GM12875 (cell line): ENCODE results near the gene GOLGA1.

Experiments
- H3K4me3 ChIP-seq: one replicate; pipeline ENCODE4 v1.5.1; 2011; ENCODE audit warnings: low read depth, low read length, control low read depth
- TF ChIP-seq, protein P1 (sequence below): IDR thresholded peaks from 2 replicates; pipeline ENCODE4 v1.5.1; 2011; ENCODE audit warnings: low read depth, mild to moderate bottlenecking, control low read depth, inconsistent platforms, low read length, moderate library complexity, borderline replicate concordance; ENCODE audit not compliant: insufficient read depth

GOLGA1 gene

DNA sequence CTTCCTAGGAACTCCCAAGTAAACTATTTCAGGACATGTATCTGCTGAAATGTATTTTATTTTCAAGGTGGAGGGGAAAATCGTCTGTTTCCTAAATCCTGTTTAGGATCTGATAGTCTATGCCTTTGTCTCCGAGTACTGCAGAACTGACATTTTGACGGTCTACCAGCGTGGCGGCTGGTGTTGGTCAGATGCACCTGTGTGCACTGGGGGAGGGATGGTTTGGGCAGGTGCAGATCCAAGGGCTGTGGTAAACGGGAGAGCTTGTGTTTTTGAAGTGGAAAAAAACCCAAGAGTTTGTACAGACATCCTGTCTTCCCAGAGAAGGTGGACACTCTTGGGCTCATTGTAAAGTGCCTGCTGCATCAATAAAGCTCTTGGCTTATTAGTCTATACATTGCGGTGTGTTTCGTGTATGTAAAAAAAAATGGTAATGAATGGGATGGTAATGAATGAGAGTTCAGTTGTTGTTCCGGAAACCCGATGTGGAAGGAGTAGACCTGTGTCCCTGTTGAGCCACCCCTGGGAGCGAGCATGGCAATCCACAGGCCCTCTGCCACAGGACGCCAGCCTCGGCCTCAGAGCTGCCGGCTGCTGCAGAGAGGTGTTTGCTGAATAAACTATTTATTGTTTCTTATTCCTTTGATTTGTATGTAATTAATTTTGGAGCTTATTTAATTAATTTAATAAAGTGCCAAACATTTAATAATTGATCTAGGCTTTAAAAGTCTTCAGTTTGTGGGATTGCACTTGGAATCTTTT is 63.7 kb downstream of the GOLGA1 start:
- H3K4me3 ChIP-seq = no peak overlapping the region
- TF ChIP-seq, protein P1, sequence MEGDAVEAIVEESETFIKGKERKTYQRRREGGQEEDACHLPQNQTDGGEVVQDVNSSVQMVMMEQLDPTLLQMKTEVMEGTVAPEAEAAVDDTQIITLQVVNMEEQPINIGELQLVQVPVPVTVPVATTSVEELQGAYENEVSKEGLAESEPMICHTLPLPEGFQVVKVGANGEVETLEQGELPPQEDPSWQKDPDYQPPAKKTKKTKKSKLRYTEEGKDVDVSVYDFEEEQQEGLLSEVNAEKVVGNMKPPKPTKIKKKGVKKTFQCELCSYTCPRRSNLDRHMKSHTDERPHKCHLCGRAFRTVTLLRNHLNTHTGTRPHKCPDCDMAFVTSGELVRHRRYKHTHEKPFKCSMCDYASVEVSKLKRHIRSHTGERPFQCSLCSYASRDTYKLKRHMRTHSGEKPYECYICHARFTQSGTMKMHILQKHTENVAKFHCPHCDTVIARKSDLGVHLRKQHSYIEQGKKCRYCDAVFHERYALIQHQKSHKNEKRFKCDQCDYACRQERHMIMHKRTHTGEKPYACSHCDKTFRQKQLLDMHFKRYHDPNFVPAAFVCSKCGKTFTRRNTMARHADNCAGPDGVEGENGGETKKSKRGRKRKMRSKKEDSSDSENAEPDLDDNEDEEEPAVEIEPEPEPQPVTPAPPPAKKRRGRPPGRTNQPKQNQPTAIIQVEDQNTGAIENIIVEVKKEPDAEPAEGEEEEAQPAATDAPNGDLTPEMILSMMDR = no peak

DNA sequence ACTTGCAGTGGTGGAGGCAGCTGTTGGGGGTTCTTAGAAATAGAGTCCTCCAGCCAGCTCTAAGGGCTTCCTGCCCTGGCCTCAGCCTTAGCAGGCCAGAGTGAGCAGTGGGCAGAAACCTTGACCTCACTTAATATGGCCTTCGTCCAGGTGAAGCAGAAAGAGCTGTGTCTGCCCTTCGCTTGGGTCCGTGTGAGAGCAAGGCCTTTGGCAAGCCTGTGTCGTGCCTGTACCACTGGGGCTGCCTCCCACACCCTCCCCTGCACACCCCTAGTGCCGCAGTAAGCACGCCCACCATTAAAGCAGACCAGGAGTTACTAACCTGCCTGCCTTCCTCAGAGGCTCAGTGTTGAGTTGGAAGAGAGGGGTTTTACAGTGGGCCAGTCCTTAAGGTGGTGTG is 65.4 kb downstream of the GOLGA1 start:
- no peak overlapping the region for H3K4me3 ChIP-seq
- TF ChIP-seq, protein P1 = no peak

DNA sequence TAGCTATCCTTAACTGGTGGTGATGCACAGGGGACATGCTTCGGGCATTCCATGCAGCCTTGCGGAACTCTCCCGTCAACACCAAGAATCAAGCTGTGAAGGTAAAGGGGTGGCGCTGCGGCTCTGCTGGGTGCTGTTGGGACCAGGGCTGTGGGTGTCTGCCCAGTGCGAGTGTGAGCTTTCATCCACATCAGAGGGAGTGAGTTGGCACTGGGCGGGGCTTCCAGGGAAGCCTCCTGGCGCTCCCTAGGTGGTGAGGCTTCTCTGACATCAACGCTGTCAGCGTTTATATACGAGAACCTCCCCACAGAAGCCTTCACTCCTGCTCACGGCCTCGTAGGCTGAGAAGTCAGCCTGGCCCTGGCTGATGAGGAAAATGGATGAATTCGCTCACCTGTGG is 67.2 kb downstream of the GOLGA1 start:
- TF ChIP-seq, protein P1 = no peak
- no peak overlapping the region for H3K4me3 ChIP-seq

DNA sequence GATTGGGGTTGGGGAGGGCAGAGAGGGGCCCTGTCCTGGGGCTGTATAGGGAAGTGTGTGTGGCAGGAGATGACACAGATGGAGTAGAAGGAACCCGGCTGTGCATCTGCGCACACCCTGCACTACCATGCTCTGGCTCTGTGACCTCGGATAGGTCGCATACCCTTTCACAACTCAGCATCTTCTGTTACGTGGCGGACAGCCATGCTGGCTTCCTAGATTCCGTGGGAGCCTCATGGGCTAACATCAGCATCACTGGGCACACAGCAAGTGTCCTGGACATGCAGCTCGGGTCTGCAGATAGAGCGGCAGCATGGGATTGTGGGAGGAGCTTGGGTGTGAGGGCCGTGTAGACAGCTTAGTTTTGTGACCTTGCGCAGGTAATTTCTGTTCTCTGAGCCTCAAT is 69.7 kb downstream of the GOLGA1 start:
- H3K4me3 ChIP-seq = peak overlapping the region; percentile 70
- TF ChIP-seq, protein P1 = no peak

DNA sequence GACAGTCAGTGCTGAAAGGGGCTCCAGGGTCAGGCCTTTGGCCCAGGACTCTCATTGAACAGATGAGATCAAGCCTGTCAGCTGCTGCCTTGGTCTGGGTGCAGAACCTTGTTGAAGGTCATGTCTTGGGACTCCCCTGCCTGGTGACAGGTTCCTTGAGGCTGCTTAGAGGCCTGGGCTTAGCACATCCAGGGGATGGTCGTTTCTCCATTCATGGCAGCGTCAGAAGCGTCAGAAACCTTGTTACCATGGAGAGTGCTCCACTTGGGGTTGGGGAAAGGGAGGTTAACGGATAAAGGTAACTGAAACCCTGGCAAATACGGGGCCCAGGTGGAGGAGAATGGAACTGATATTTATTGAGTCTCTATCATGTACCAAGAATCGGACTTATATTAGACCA is 70.2 kb downstream of the GOLGA1 start:
- peak overlapping the region; percentile 70 for H3K4me3 ChIP-seq
- TF ChIP-seq, protein P1 = no peak

DNA sequence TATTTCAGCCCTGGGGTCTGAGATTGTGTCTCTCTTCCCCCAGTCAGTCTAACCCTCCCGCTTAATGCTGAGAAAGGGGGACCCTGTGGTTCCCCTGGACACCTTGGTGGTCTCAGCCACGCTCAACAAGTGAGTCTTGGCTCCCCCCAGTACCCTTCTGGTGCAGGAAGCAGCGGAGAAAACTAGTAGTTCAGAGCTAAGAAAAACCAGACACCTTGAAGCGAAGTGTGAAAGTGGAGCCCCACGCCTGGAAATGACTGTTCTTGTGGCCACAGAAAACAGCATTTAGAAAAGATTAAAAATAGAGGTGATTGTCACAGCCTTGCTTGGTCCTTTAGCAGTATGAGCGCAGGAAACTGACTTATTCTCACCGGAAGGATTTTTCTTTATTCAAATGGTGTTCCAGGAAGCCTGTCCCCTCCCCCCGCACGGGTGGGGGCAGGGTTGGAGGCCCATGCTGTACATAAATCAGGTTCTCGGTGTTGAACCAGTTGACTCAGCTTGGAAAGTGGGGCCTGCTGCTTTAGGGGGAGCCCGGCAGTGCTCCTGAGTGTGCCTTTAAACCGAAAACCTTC is 70.8 kb downstream of the GOLGA1 start:
- TF ChIP-seq, protein P1 = no peak
- H3K4me3 ChIP-seq = peak overlapping the region; percentile 70

DNA sequence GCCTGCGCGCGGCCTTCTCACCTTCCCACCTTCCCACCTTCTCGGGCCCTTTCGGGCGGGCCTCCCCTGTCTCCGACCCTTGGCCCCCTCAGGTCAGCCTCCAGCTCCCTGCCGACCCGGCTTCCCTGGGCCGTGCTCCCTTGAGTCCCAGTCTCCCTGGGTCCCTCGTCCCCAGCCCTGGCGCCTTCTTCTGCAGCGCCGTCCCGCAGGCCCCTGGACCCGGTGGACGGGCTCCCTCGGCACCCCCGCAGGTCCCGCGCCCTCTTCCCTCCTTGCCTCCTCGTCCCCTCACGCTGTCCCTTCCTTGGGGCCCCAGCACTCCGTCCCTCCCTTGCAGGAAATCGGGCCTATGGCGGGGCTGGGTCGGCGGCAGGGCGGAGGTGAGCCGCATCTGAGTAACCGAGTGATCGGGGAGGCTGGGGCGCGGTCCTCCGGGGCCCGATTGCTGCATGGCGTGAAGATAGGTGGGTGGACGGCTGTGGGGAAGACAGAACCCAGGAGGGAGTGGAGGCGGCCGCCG is 71.4 kb downstream of the GOLGA1 start:
- TF ChIP-seq, protein P1 = no peak
- peak overlapping the region; percentile 70 for H3K4me3 ChIP-seq
